GM23338 (cell line): Measurements from ENCODE around the gene CYP21A2. TPM values are rescaled to one million over a fixed set of nuclear protein-coding genes. Genes with fewer than 3 reads are reported as not detected.

Experiments used
- ATAC-seq: fragments of 200-7000 bp; cut with Tn5 transposase; 3 replicates; pipeline ENCODE4 v1.9.1; 2020
- DNase-seq: peaks from one replicate; pipeline ENCODE4 v3.0.0-alpha.2; 2015; ENCODE audit warnings: low spot score
- H2AFZ ChIP-seq: fragments of 200-600 bp; sonication (generic); 2 replicates; pipeline ENCODE4 v1.8.0; 2016; ENCODE audit warnings: antibody characterized with exemption, mild to moderate bottlenecking, moderate library complexity
- H3F3A ChIP-seq: fragments of 200-600 bp; sonication (generic); replicated peaks from 2 replicates; pipeline ENCODE4 v1.8.0; 2017; ENCODE audit warnings: antibody characterized with exemption, mixed run types, low read depth
- H3K27ac ChIP-seq: fragments of 200-600 bp; sonication (generic); 2 replicates; pipeline ENCODE4 v1.6.1; 2016; ENCODE audit warnings: low read depth
- H3K27me3 ChIP-seq: fragments of 200-600 bp; sonication (generic); 2 replicates; pipeline ENCODE4 v1.8.0; 2016; ENCODE audit warnings: mild to moderate bottlenecking, mixed run types, moderate library complexity; ENCODE audit not compliant: insufficient read depth
- H3K36me3 ChIP-seq: fragments of 200-600 bp; sonication (generic); 2 replicates; pipeline ENCODE4 v1.8.0; 2016; ENCODE audit warnings: mild to moderate bottlenecking; ENCODE audit not compliant: insufficient read depth
- H3K4me1 ChIP-seq: fragments of 200-600 bp; sonication (generic); 2 replicates; pipeline ENCODE4 v1.8.0; 2016; ENCODE audit warnings: mild to moderate bottlenecking, moderate library complexity; ENCODE audit not compliant: insufficient read depth
- H3K4me2 ChIP-seq: fragments of 200-600 bp; sonication (generic); 2 replicates; pipeline ENCODE4 v1.7.1; 2017; ENCODE audit warnings: mixed run types
- H3K4me3 ChIP-seq: fragments of 200-600 bp; sonication (generic); 2 replicates; pipeline ENCODE4 v1.6.1; 2016; ENCODE audit warnings: mixed run types
- H3K79me2 ChIP-seq: fragments of 200-600 bp; sonication (generic); replicated peaks from 2 replicates; pipeline ENCODE4 v1.8.0; 2017; ENCODE audit warnings: mild to moderate bottlenecking; ENCODE audit not compliant: insufficient read depth
- H3K9me2 ChIP-seq: fragments of 200-600 bp; sonication (generic); 2 replicates; pipeline ENCODE4 v1.8.0; 2017; ENCODE audit not compliant: insufficient read depth
- H4K20me1 ChIP-seq: fragments of 200-600 bp; sonication (generic); replicated peaks from 2 replicates; pipeline ENCODE4 v1.8.0; 2017; ENCODE audit warnings: mild to moderate bottlenecking; ENCODE audit not compliant: insufficient read depth
- H3K27ac Mint-ChIP-seq: 2 replicates; pipeline ENCODE4 v1.8.0; 2020; ENCODE audit warnings: inconsistent platforms, mild to moderate bottlenecking, moderate library complexity, mixed read lengths
- H3K27me3 Mint-ChIP-seq: 3 replicates; pipeline ENCODE4 v1.8.0; 2022; ENCODE audit warnings: low read depth, mild to moderate bottlenecking, moderate library complexity, mixed read lengths, inconsistent platforms; ENCODE audit not compliant: insufficient read depth, poor library complexity
- H3K36me3 Mint-ChIP-seq: 3 replicates; pipeline ENCODE4 v1.8.0; 2021; ENCODE audit warnings: low read depth, mild to moderate bottlenecking, inconsistent platforms, moderate library complexity, mixed read lengths
- H3K4me1 Mint-ChIP-seq: 3 replicates; pipeline ENCODE4 v1.8.0; 2020; ENCODE audit warnings: mild to moderate bottlenecking, inconsistent platforms, mixed read lengths
- H3K4me3 Mint-ChIP-seq: 3 replicates; pipeline ENCODE4 v1.8.0; 2021; ENCODE audit warnings: moderate library complexity, mild to moderate bottlenecking, inconsistent platforms, mixed read lengths
- H3K9me3 Mint-ChIP-seq: 3 replicates; pipeline ENCODE4 v1.8.0; 2020; ENCODE audit warnings: moderate library complexity, mild to moderate bottlenecking, inconsistent platforms, mixed read lengths
- CREB1 ChIP-seq: fragments of 250-450 bp; sonication (Bioruptor Pico); IDR thresholded peaks from 2 replicates; pipeline ENCODE4 v1.5.0; 2020; ENCODE audit warnings: low read depth, mild to moderate bottlenecking, moderate library complexity
- CTCF ChIP-seq, 2 experiments: fragments of 200-600 bp in 1 of 2; sonication (generic) in 1 of 2; conservative IDR thresholded peaks; 2 replicates each; pipeline versions ENCODE4 v1.5.1 to v1.6.1; 2016 to 2017; ENCODE audit warnings: antibody characterized with exemption in 2 of 2, low read depth in 2 of 2, mild to moderate bottlenecking in 2 of 2, moderate library complexity in 1 of 2
- EZH2 ChIP-seq: fragments of 200-600 bp; sonication (generic); IDR thresholded peaks from one replicate; pipeline ENCODE4 v1.8.0; 2017; ENCODE audit warnings: antibody characterized with exemption, mild to moderate bottlenecking, low read depth; ENCODE audit not compliant: unreplicated experiment
- EZH2phosphoT487 ChIP-seq: fragments of 200-600 bp; sonication (generic); IDR thresholded peaks from one replicate; pipeline ENCODE4 v1.8.1; 2018; ENCODE audit warnings: antibody characterized with exemption; ENCODE audit not compliant: unreplicated experiment
- JUNB ChIP-seq: IDR thresholded peaks from one replicate; pipeline ENCODE4 v1.6.1; 2016; ENCODE audit warnings: antibody characterized with exemption; ENCODE audit not compliant: unreplicated experiment
- NANOG ChIP-seq: IDR thresholded peaks from 2 replicates; pipeline ENCODE4 v1.6.1; 2016; ENCODE audit warnings: antibody characterized with exemption, borderline replicate concordance
- POLR2AphosphoS5 ChIP-seq: IDR thresholded peaks from 2 replicates; pipeline ENCODE4 v1.6.1; 2016; ENCODE audit warnings: antibody characterized with exemption, low read depth
- STAT1 ChIP-seq: IDR thresholded peaks from one replicate; pipeline ENCODE4 v1.6.1; 2016; ENCODE audit warnings: antibody characterized with exemption; ENCODE audit not compliant: unreplicated experiment
- ZNF114 ChIP-seq: fragments of 250-450 bp; sonication (Bioruptor Pico); IDR thresholded peaks from 2 replicates; pipeline ENCODE4 v1.5.0; 2020; ENCODE audit warnings: mild to moderate bottlenecking, moderate library complexity
- ZNF462 ChIP-seq: fragments of 250-450 bp; sonication (Bioruptor Pico); IDR thresholded peaks from 2 replicates; pipeline ENCODE4 v1.5.0; 2020; ENCODE audit warnings: mild to moderate bottlenecking, moderate library complexity
- polyA plus RNA-seq: library from polyadenylated mRNA; unstranded; fragments of >200 nt; fragmentation: Nextera tagmentation; extraction: Ambion mirVana; gene quantifications from 2 replicates; pipeline ENCODE4 v1.2.1, GENCODE V29; 2016
- total RNA-seq: library from RNA; depleted of rRNA; stranded (reverse); fragments of >200 nt; shearing (Covaris generic); gene quantifications from 2 replicates; pipeline ENCODE4 v1.2.3, GENCODE V29; 2014
- TF ChIP-seq, protein P1 (sequence below): IDR thresholded peaks from one replicate; pipeline ENCODE4 v1.6.1; 2018; ENCODE audit warnings: antibody characterized with exemption; ENCODE audit not compliant: unreplicated experiment
- TF ChIP-seq, protein P2 (sequence below): IDR thresholded peaks from 2 replicates; pipeline ENCODE4 v1.6.1; 2016; ENCODE audit warnings: antibody characterized with exemption

Gene CYP21A2
- total and polyA plus RNA-seq, 2 experiments from 2014 or later: 0.10 TPM; not detected in 1

DNA sequence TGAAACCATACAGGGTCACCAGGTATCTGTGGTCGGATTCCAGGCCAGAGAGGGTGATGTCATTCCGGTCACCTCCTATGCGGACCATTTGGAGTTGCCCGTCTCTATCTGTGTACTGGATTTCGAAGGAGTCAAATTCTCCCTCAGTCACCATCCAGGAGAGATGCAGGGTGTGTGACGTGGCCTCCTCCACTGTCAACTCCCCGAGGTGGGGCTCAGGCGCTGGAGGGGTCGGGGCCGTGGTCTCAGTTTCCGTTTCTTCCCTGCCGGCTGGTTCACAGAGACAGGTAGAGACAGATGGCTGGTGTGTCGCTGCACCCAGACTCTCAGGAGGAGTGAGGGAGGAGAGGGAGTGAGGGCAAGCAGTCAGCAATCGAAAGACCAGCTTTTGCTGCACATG is 30.7 kb downstream of the CYP21A2 start:
- DNase-seq (no peak), ATAC-seq (no peak)
- Mint-ChIP-seq H3K4me3 (no peak overlapping the region), H3K4me1 (peaks cover 20% of the 10 kb centered on the region), H3K9me3 (no peaks in the 10 kb centered on the region), H3K27me3 (peaks cover 9% of the 10 kb centered on the region), H3K36me3 (no peaks in the 10 kb centered on the region; the same call in 2 of the 3 replicates), H3K27ac (no peak overlapping the region)
- Histone ChIP-seq H3K27me3 (no peaks in the 10 kb centered on the region), H4K20me1 (no peaks in the 10 kb centered on the region), H3F3A (no peaks in the 10 kb centered on the region), H3K79me2 (no peaks in the 10 kb centered on the region), H3K9me2 (no peaks in the 10 kb centered on the region), H3K4me1 (no peaks in the 10 kb centered on the region; the same call in 1 of the 2 replicates), H3K27ac (no peak overlapping the region), H3K4me3 (no peak overlapping the region), H3K36me3 (no peaks in the 10 kb centered on the region), H3K4me2 (no peak overlapping the region), H2AFZ (no peak overlapping the region)
- TF ChIP-seq EZH2phosphoT487 (no peak), JUNB (no peak), CREB1 (CRISPR knock-in tag) (no peak), POLR2AphosphoS5 (no peak), STAT1 (no peak), ZNF462 (CRISPR knock-in tag) (no peak), EZH2 (no peak), ZNF114 (CRISPR knock-in tag) (no peak), NANOG (no peak), CTCF (conservative IDR thresholded peaks at IDR 0.05; ENCODE audit: low read depth in 2 of 2) (no peak)
- TF ChIP-seq, protein P1, sequence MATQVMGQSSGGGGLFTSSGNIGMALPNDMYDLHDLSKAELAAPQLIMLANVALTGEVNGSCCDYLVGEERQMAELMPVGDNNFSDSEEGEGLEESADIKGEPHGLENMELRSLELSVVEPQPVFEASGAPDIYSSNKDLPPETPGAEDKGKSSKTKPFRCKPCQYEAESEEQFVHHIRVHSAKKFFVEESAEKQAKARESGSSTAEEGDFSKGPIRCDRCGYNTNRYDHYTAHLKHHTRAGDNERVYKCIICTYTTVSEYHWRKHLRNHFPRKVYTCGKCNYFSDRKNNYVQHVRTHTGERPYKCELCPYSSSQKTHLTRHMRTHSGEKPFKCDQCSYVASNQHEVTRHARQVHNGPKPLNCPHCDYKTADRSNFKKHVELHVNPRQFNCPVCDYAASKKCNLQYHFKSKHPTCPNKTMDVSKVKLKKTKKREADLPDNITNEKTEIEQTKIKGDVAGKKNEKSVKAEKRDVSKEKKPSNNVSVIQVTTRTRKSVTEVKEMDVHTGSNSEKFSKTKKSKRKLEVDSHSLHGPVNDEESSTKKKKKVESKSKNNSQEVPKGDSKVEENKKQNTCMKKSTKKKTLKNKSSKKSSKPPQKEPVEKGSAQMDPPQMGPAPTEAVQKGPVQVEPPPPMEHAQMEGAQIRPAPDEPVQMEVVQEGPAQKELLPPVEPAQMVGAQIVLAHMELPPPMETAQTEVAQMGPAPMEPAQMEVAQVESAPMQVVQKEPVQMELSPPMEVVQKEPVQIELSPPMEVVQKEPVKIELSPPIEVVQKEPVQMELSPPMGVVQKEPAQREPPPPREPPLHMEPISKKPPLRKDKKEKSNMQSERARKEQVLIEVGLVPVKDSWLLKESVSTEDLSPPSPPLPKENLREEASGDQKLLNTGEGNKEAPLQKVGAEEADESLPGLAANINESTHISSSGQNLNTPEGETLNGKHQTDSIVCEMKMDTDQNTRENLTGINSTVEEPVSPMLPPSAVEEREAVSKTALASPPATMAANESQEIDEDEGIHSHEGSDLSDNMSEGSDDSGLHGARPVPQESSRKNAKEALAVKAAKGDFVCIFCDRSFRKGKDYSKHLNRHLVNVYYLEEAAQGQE: no peak
- TF ChIP-seq, protein P2, sequence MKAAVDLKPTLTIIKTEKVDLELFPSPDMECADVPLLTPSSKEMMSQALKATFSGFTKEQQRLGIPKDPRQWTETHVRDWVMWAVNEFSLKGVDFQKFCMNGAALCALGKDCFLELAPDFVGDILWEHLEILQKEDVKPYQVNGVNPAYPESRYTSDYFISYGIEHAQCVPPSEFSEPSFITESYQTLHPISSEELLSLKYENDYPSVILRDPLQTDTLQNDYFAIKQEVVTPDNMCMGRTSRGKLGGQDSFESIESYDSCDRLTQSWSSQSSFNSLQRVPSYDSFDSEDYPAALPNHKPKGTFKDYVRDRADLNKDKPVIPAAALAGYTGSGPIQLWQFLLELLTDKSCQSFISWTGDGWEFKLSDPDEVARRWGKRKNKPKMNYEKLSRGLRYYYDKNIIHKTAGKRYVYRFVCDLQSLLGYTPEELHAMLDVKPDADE: no peak
